H1 (cell line): ENCODE data around the gene TMEM165. TPM values are rescaled to one million over a fixed set of nuclear protein-coding genes. Genes with fewer than 3 reads are reported as not detected.

ENCODE experiments used
- CTCF ChIA-PET: fragments of 300-600 bp; sonication (Branson Sonifier 250); formaldehyde crosslinking; loops from one replicate; lab custom pipeline; 2021; ENCODE audit not compliant: partially characterized antibody; lab: Charles Lee
- POLR2A ChIA-PET: fragments of 300-600 bp; sonication (Branson Sonifier 250); formaldehyde crosslinking; loops from one replicate; lab custom pipeline; 2021; ENCODE audit warnings: inconsistent platforms; ENCODE audit not compliant: partially characterized antibody; lab: Charles Lee
- DNase-seq, 2 experiments: peaks; one replicate each; pipeline versions ENCODE4 v3.0.0 to v3.0.0-alpha.2; 2010 to 2022; ENCODE audit warnings: low spot score in 2 of 2, low read depth in 1 of 2, mixed read lengths in 1 of 2
- FAIRE-seq: peaks from 2 replicates; lab custom pipeline; 2011; peaks lifted over from hg19 to GRCh38; lab: Jason Lieb, UNC
- H2AFZ ChIP-seq: 2 replicates; pipeline ENCODE4 v1.8.1; 2012; ENCODE audit warnings: low read length, inconsistent platforms
- H2AK5ac ChIP-seq: 2 replicates; pipeline ENCODE4 v1.6.1; 2013; ENCODE audit warnings: low read depth, low read length
- H2BK120ac ChIP-seq: replicated peaks from 2 replicates; pipeline ENCODE3; 2013; ENCODE audit warnings: low read depth, low read length, inconsistent platforms
- H2BK12ac ChIP-seq: 2 replicates; pipeline ENCODE4 v1.6.1; 2013; ENCODE audit warnings: low read depth, low read length
- H2BK15ac ChIP-seq: 2 replicates; pipeline ENCODE4 v1.6.1; 2013; ENCODE audit warnings: low read length
- H2BK20ac ChIP-seq: 2 replicates; pipeline ENCODE4 v1.6.1; 2013; ENCODE audit warnings: low read length
- H2BK5ac ChIP-seq: 2 replicates; pipeline ENCODE4 v1.6.1; 2013; ENCODE audit warnings: low read depth, low read length
- H3K14ac ChIP-seq: 2 replicates; pipeline ENCODE4 v1.6.1; 2013; ENCODE audit warnings: inconsistent platforms; ENCODE audit not compliant: insufficient read length
- H3K18ac ChIP-seq: 2 replicates; pipeline ENCODE4 v1.6.1; 2013; ENCODE audit warnings: low read length; ENCODE audit errors: extremely low read depth
- H3K23ac ChIP-seq: 2 replicates; pipeline ENCODE4 v1.6.1; 2013; ENCODE audit warnings: inconsistent platforms; ENCODE audit not compliant: insufficient read length
- H3K23me2 ChIP-seq: 2 replicates; pipeline ENCODE4 v1.6.1; 2013; ENCODE audit warnings: low read depth, low read length
- H3K27ac ChIP-seq: 2 replicates; pipeline ENCODE4 v1.6.1; 2011; ENCODE audit warnings: low read depth, low read length, inconsistent platforms
- H3K27me3 ChIP-seq, 4 experiments: replicated peaks in 1 of 4; 1 replicate in 1 of 4; 2 replicates in 3 of 4; pipeline versions ENCODE4 v1.6.1 to v1.8.1; 2011 to 2013; ENCODE audit warnings: low read length in 3 of 4, mild to moderate bottlenecking in 3 of 4, inconsistent platforms in 2 of 4, mixed read lengths in 2 of 4, moderate library complexity in 1 of 4; ENCODE audit not compliant: control insufficient read depth in 3 of 4, insufficient read depth in 3 of 4; ENCODE audit errors: extremely low read depth in 1 of 4
- H3K36me3 ChIP-seq, 4 experiments: 2 replicates each; pipeline versions ENCODE4 v1.6.1 to v1.8.1; 2011 to 2013; ENCODE audit warnings: mild to moderate bottlenecking in 4 of 4, low read length in 3 of 4, moderate library complexity in 2 of 4, control low read depth in 1 of 4, inconsistent platforms in 1 of 4; ENCODE audit not compliant: insufficient read depth in 4 of 4, control insufficient read depth in 2 of 4
- H3K4ac ChIP-seq: replicated peaks from 2 replicates; pipeline ENCODE3; 2013; ENCODE audit warnings: low read length, low read depth, mixed read lengths, inconsistent platforms; ENCODE audit not compliant: insufficient read length
- H3K4me1 ChIP-seq, 4 experiments: replicated peaks in 1 of 4; 1 replicate in 1 of 4; 2 replicates in 3 of 4; pipeline versions ENCODE4 v1.6.1 to v1.8.1; 2011 to 2013; ENCODE audit warnings: low read length in 3 of 4, inconsistent platforms in 2 of 4, mixed read lengths in 1 of 4; ENCODE audit not compliant: insufficient read depth in 4 of 4, control insufficient read depth in 3 of 4
- H3K4me2 ChIP-seq, 2 experiments: 2 replicates each; pipeline versions ENCODE4 v1.6.1 to v1.8.1; 2011 to 2013; ENCODE audit warnings: low read depth in 2 of 2, low read length in 2 of 2, control low read depth in 1 of 2, inconsistent platforms in 1 of 2, mild to moderate bottlenecking in 1 of 2; ENCODE audit not compliant: insufficient read depth in 1 of 2
- H3K4me3 ChIP-seq, 4 experiments: fragments of 200-600, 300-600 bp in 1 of 4; sonication (generic), shearing (Covaris generic), sonication (Bioruptor Twin) in 1 of 4; 2 replicates each; pipeline versions ENCODE4 v1.5.1 to v1.8.1; 2011 to 2016; ENCODE audit warnings: low read length in 4 of 4, low read depth in 3 of 4, control low read depth in 2 of 4, inconsistent platforms in 2 of 4, mild to moderate bottlenecking in 2 of 4, mixed read lengths in 1 of 4, moderate library complexity in 1 of 4; ENCODE audit not compliant: insufficient read depth in 2 of 4; ENCODE audit errors: extremely low read depth in 1 of 4
- H3K56ac ChIP-seq: replicated peaks from 2 replicates; pipeline ENCODE3; 2013; ENCODE audit warnings: low read depth, mild to moderate bottlenecking, mixed read lengths, low read length, inconsistent platforms; ENCODE audit not compliant: insufficient read length
- H3K79me1 ChIP-seq: 2 replicates; pipeline ENCODE4 v1.6.1; 2013; ENCODE audit warnings: low read depth, low read length, control low read depth
- H3K79me2 ChIP-seq, 2 experiments: 2 replicates each; pipeline versions ENCODE4 v1.6.1 to v1.8.1; 2012 to 2013; ENCODE audit warnings: low read length in 2 of 2, mild to moderate bottlenecking in 2 of 2, inconsistent platforms in 1 of 2; ENCODE audit not compliant: insufficient read depth in 2 of 2, control insufficient read depth in 1 of 2
- H3K9ac ChIP-seq, 4 experiments: replicated peaks in 1 of 4; 1 replicate in 1 of 4; 2 replicates in 3 of 4; pipeline versions ENCODE4 v1.6.1 to v1.8.1; 2011 to 2013; ENCODE audit warnings: low read depth in 3 of 4, low read length in 3 of 4, control low read depth in 2 of 4, mild to moderate bottlenecking in 2 of 4, moderate library complexity in 2 of 4, inconsistent platforms in 1 of 4; ENCODE audit errors: extremely low read depth in 1 of 4
- H3K9me3 ChIP-seq, 2 experiments: 2 replicates each; pipeline versions ENCODE4 v1.6.1 to v1.8.1; 2012 to 2013; ENCODE audit warnings: mild to moderate bottlenecking in 2 of 2, moderate library complexity in 2 of 2, control low read depth in 1 of 2, inconsistent platforms in 1 of 2, low read depth in 1 of 2, low read length in 1 of 2, mixed read lengths in 1 of 2; ENCODE audit not compliant: insufficient read depth in 2 of 2
- H4K20me1 ChIP-seq, 2 experiments: replicated peaks in 1 of 2; 2 replicates each; pipeline versions ENCODE3 to v1.8.1; 2011 to 2013; ENCODE audit warnings: inconsistent platforms in 2 of 2, low read length in 2 of 2, mild to moderate bottlenecking in 1 of 2; ENCODE audit not compliant: insufficient read depth in 2 of 2, control insufficient read depth in 1 of 2
- H4K5ac ChIP-seq: 2 replicates; pipeline ENCODE4 v1.6.1; 2013; ENCODE audit warnings: low read length, low read depth, mixed read lengths, inconsistent platforms; ENCODE audit not compliant: insufficient read length
- H4K8ac ChIP-seq: 2 replicates; pipeline ENCODE4 v1.8.0; 2013; ENCODE audit warnings: mild to moderate bottlenecking, moderate library complexity, low read length, inconsistent platforms; ENCODE audit not compliant: insufficient read depth; ENCODE audit errors: extremely low read depth
- H4K91ac ChIP-seq: replicated peaks from 2 replicates; pipeline ENCODE3; 2013; ENCODE audit warnings: low read length, mixed read lengths, inconsistent platforms; ENCODE audit not compliant: insufficient read length
- BACH1 ChIP-seq: IDR thresholded peaks from 2 replicates; pipeline ENCODE4 v1.6.1; 2012; ENCODE audit warnings: low read length, improper control_type of control experiment
- BRCA1 ChIP-seq: IDR thresholded peaks from 2 replicates; pipeline ENCODE4 v1.6.1; 2012; ENCODE audit warnings: low read depth, low read length, improper control_type of control experiment
- CTBP2 ChIP-seq: IDR thresholded peaks from 2 replicates; pipeline ENCODE4 v1.7.0; 2011; ENCODE audit warnings: borderline replicate concordance, mild to moderate bottlenecking, moderate library complexity, mixed read lengths, low read length; ENCODE audit not compliant: insufficient read depth, insufficient read length
- EZH2 ChIP-seq: fragments of 200-600 bp; sonication (generic); IDR thresholded peaks from 2 replicates; pipeline ENCODE4 v1.7.1; 2012; ENCODE audit warnings: low read depth, mild to moderate bottlenecking, moderate library complexity, low read length, inconsistent platforms; ENCODE audit not compliant: severe bottlenecking
- KDM1A ChIP-seq: fragments of 200-600, 300-600 bp; sonication (generic); IDR thresholded peaks from 2 replicates; pipeline ENCODE4 v1.7.1; 2016; ENCODE audit warnings: mild to moderate bottlenecking, low read length, borderline replicate concordance
- POU5F1 ChIP-seq: IDR thresholded peaks from 2 replicates; pipeline ENCODE4 v1.6.1; 2011; ENCODE audit warnings: low read depth, mild to moderate bottlenecking, low read length, moderate library complexity
- RFX5 ChIP-seq: IDR thresholded peaks from 2 replicates; pipeline ENCODE4 v1.6.1; 2011; ENCODE audit warnings: low read depth, low read length, improper control_type of control experiment, borderline replicate concordance
- SIX5 ChIP-seq: IDR thresholded peaks from 2 replicates; pipeline ENCODE4 v1.6.1; 2011; ENCODE audit warnings: mild to moderate bottlenecking, low read depth, low read length
- SP1 ChIP-seq: IDR thresholded peaks from 2 replicates; pipeline ENCODE4 v1.6.1; 2011; ENCODE audit warnings: low read depth, low read length
- TAF1 ChIP-seq: IDR thresholded peaks from 2 replicates; pipeline ENCODE4 v1.6.1; 2011; ENCODE audit warnings: mild to moderate bottlenecking, low read depth, low read length
- WGBS, 2 experiments: shearing (Covaris generic) in 1 of 2; methylation state at CpG; one replicate each; pipeline versions ENCODE4 v1.1.6 to v1.1.7; 2013 to 2015; ENCODE audit warnings: low lambda C conversion rate in 2 of 2, mixed read lengths in 2 of 2, inconsistent platforms in 1 of 2, low coverage in 1 of 2, missing lambda C conversion rate in 1 of 2; ENCODE audit not compliant: insufficient replicate concordance in 2 of 2, insufficient coverage in 1 of 2, insufficient read length in 1 of 2; ENCODE audit errors: extremely low coverage in 1 of 2, missing lambda C conversion rate in 1 of 2; 5-methylcytosine and 5-hydroxymethylcytosine counted together
- polyA plus RNA-seq, 7 experiments: library from polyadenylated mRNA; depleted of rRNA in 3 of 7; stranded (reverse) in 5 of 7; unstranded in 2 of 7; fragments of >200 nt in 5 of 7; fragments of 200-250 nt in 2 of 7; gene quantifications; 1 replicate in 5 of 7; 2 replicates in 1 of 7; 4 replicates in 1 of 7; pipeline versions ENCODE4 v1.2.1 to v1.2.3, GENCODE V29; 2011 to 2013; ENCODE audit warnings: missing spikeins in 2 of 7, mixed read lengths in 2 of 7
- total RNA-seq: library from RNA; stranded (reverse); fragmentation: NEBNext Ultra II Directional; extraction: Animal tissue kit (Norgen Biotek cat#: 25700); gene quantifications from 2 replicates; pipeline ENCODE4 v1.2.1, GENCODE V29; 2021
- TF ChIP-seq, protein P1 (sequence below): IDR thresholded peaks from 2 replicates; pipeline ENCODE4 v1.6.1; 2011; ENCODE audit warnings: low read depth, mild to moderate bottlenecking, low read length; ENCODE audit not compliant: insufficient read depth

TMEM165 gene
- total and polyA plus RNA-seq, 2 of the 8 experiments (the other 6 are each of a cell fraction or from before 2014, with no cell fraction given), result 85.5 to 125 TPM

GRCh38 chr4:55382488-55383003 lies 13.2 kb upstream of the TMEM165 start:
- Histone ChIP-seq H3K4me2 (no peak overlapping the region), H3K4me3 (no peak overlapping the region), H3K4me1 (no peaks in the 10 kb centered on the region), H3K79me2 (no peaks in the 10 kb centered on the region), H3K18ac (no peak overlapping the region), H2AK5ac (no peak overlapping the region), H3K27ac (no peak overlapping the region), H3K9ac (no peak overlapping the region), H3K27me3 (no peaks in the 10 kb centered on the region), H2BK12ac (no peak overlapping the region), H3K9me3 (no peaks in the 10 kb centered on the region), H4K20me1 (no peaks in the 10 kb centered on the region), H4K5ac (no peak overlapping the region), H3K56ac (no peak overlapping the region), H2BK120ac (no peak overlapping the region), H3K79me1 (no peaks in the 10 kb centered on the region), H3K14ac (no peak overlapping the region), H2BK5ac (no peak overlapping the region), H3K23me2 (no peaks in the 10 kb centered on the region), H3K4ac (no peak overlapping the region), H2BK15ac (no peak overlapping the region), H2AFZ (no peak overlapping the region), H2BK20ac (no peak overlapping the region), H4K91ac (no peak overlapping the region), H3K23ac (no peak overlapping the region), H3K36me3 (no peaks in the 10 kb centered on the region), H4K8ac (no peak overlapping the region)
- WGBS, 2 experiments, result 91% methylated on average over 3 of the region's 3 CpGs; no CpG with 5 or more reads in 1 of the 2 experiments
- POLR2A ChIA-PET, result no interaction called here
- DNase-seq (no peak), FAIRE-seq (no peak)
- CTCF ChIA-PET, result no interaction called here
- no peak for TF ChIP-seq BRCA1
- TF ChIP-seq RFX5, result no peak
- TF ChIP-seq BACH1, result no peak
- TF ChIP-seq EZH2, result no peak
- TF ChIP-seq, protein P1, sequence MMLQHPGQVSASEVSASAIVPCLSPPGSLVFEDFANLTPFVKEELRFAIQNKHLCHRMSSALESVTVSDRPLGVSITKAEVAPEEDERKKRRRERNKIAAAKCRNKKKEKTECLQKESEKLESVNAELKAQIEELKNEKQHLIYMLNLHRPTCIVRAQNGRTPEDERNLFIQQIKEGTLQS, result no peak
- no peak for TF ChIP-seq POU5F1
- TF ChIP-seq TAF1, result no peak
- TF ChIP-seq CTBP2, result no peak
- no peak for TF ChIP-seq SIX5
- no peak for TF ChIP-seq KDM1A
- TF ChIP-seq SP1, result no peak
- TF ChIP-seq, all 59 proteins: peak for 0
